Umbilical cord (tissue), 2 donors: ENCODE measurements around the gene SPAG6. TPM values are rescaled to one million over a fixed set of nuclear protein-coding genes. Genes with fewer than 3 reads are reported as not detected.

Experiments
- DNase-seq: peaks from one replicate; pipeline ENCODE4 v3.0.0-alpha.2; 2015; ENCODE audit warnings: low spot score
- total RNA-seq: library from RNA; depleted of rRNA; stranded (reverse); fragments of >200 nt; gene quantifications from one replicate; pipeline ENCODE4 v1.2.3, GENCODE V29; 2014; ENCODE audit warnings: low replicate concordance; ENCODE audit not compliant: insufficient read depth

SPAG6 gene
- total RNA-seq, 1 donor from 2014 or later, result 2.6 TPM

GRCh38 chr10:22459496-22459895 lies 114.2 kb downstream of the SPAG6 start:
- DNase-seq, result no peak

- no peak for DNase-seq
These were observed 114.8 kb downstream of the SPAG6 start for GRCh38 chr10:22460101-22460500.

GRCh38 chr10:22460531-22461403 lies 115.5 kb downstream of the SPAG6 start:
- DNase-seq, result no peak

DNA sequence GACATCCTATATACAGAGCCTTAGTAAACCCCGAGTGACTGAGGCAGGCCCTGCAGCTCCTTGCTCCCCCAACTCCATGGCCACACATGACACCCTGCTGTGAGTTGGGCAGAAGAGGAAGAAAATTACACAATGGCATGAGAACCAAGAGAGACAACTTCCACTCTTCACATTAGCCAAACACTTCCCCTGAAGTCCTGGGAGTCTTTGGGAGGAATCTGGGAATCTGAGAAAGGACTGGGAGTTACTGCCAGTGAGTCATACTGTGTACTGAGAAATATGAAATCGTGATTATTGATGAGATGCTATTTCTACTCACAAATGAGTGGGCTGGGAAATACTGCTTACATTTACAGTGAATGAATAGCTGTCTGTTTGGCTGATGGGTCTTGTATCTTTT lies 116.6 kb downstream of the SPAG6 start:
- no peak for DNase-seq

DNA sequence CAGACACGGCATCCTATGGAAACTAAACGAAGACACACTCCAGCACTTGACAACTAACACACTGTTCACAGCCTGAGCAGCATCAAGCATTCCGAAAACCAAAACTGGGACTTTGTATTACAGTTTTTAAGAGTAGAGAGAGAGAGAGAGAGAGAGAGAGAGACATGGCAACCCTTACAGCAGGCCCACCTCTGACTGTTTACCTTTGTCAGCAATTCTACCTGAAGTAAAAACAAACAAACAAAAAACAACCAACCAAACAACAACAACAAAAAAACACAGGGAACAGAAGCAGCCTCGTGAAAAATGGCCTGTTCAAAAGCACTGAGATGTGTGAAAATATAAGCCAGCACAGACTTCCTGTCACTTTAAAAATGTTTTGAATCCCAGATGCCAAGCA lies 118.0 kb downstream of the SPAG6 start:
- no peak for DNase-seq

- DNase-seq, result no peak
These were observed 119.8 kb downstream of the SPAG6 start for GRCh38 chr10:22464966-22465629.

DNA sequence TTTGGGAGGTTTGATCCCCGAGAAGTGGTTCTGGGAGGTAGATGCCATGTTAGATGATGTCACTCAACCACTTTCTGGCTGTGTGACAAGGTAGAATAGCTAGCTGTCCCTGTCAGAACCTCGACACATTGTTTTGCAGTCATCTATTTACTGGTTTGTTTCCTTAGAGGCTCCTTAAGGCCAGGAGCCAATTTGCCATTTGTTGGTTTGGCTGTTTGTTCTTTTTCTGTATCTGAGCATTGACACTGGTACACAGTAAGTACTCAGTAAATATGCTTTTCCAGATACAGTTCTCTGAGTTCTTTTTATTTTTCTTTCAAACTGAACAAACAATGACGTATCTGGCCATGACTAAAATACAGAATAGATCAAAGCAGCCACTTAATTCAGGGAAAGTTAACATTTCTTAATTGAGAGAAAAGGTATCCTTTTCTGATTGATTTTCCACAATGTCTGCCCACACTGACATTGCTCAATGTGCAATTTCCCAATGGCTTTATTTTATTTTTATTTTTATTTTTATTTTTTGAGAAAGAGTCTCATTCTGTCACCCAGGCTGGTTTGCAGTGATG lies 121.6 kb downstream of the SPAG6 start:
- DNase-seq, result no peak

Other genes with a start within 250 kb of the SPAG6 start
- gene EBLN1, start 127.5 kb upstream of the SPAG6 start, total RNA-seq, result 3.6 TPM
- gene COMMD3, start 29.1 kb upstream of the SPAG6 start, total RNA-seq, result 33.7 TPM
- gene BMI1, start 24.4 kb upstream of the SPAG6 start, total RNA-seq, result 92.5 TPM